Measurements from ENCODE around the gene COLEC11.
"Not testable (repeated sequence)": the region's sequence is repeated elsewhere in the genome, so short reads cannot be mapped to it uniquely, and the experiment has no call there.

The COLEC11 gene

GRCh38 chr2:3574155-3574554 lies 20.8 kb upstream of the COLEC11 start:
- no peak for DNase-seq (ENCODE audit: low spot score)
- TF ChIP-seq CTCF (conservative IDR thresholded peaks at IDR 0.05; ENCODE audit: low read depth): no peak
- POLR2A ChIA-PET (ENCODE audit: low non-redundant PET): no interaction called here
- H3K27ac ChIP-seq: no peak overlapping the region
- CTCF ChIA-PET: interaction anchor here (0.6 kb wide), 1 partner anchor 15 kb away, joined by 3 read pairs; no protein-coding TSS in a partner anchor

GRCh38 chr2:3575534-3576262 lies 19.2 kb upstream of the COLEC11 start:
- POLR2A ChIA-PET (ENCODE audit: low non-redundant PET): no interaction called here
- peak; percentile 14 for DNase-seq (ENCODE audit: low spot score)
- CTCF ChIA-PET: no interaction called here
- TF ChIP-seq CTCF (conservative IDR thresholded peaks at IDR 0.05; ENCODE audit: low read depth): no peak
- peak overlapping the region; percentile 85 for H3K27ac ChIP-seq

- POLR2A ChIA-PET (ENCODE audit: low non-redundant PET); CTCF ChIA-PET; DNase-seq (ENCODE audit: low spot score): not testable (repeated sequence)
- peak overlapping the region; percentile 85 for H3K27ac ChIP-seq
Measured at GRCh38 chr2:3576263-3576630, 18.7 kb upstream of the COLEC11 start.

- no peak overlapping the region for H3K27ac ChIP-seq
- no peak for TF ChIP-seq CTCF (conservative IDR thresholded peaks at IDR 0.05; ENCODE audit: low read depth)
- ChIA-PET CTCF (interaction anchor here (0.6 kb wide), 2 partner anchors 18 to 73 kb away, joined by 3 to 5 read pairs; no protein-coding TSS in a partner anchor), POLR2A (ENCODE audit: low non-redundant PET) (no interaction called here)
- DNase-seq (ENCODE audit: low spot score): no peak
Measured at GRCh38 chr2:3578987-3579386, 15.9 kb upstream of the COLEC11 start.

- CTCF ChIA-PET: interaction anchor here (1.0 kb wide), 1 partner anchor 70 kb away, joined by 3 read pairs; no protein-coding TSS in a partner anchor
- H3K27ac ChIP-seq: no peak overlapping the region
- POLR2A ChIA-PET (ENCODE audit: low non-redundant PET): no interaction called here
- DNase-seq (ENCODE audit: low spot score): no peak
- no peak for TF ChIP-seq CTCF (conservative IDR thresholded peaks at IDR 0.05; ENCODE audit: low read depth)
Measured at GRCh38 chr2:3580449-3580848, 14.5 kb upstream of the COLEC11 start.

- CTCF ChIA-PET: no interaction called here
- DNase-seq (ENCODE audit: low spot score): no peak
- POLR2A ChIA-PET (ENCODE audit: low non-redundant PET): no interaction called here
- no peak for TF ChIP-seq CTCF (conservative IDR thresholded peaks at IDR 0.05; ENCODE audit: low read depth)
- H3K27ac ChIP-seq: peak overlapping the region; percentile 56
Measured at GRCh38 chr2:3581367-3582262, 13.3 kb upstream of the COLEC11 start.

Measured in RWPE1 (cell line).